Small intestine (tissue), 7 donors: ENCODE data around the gene ETFA. TPM values are rescaled to one million over a fixed set of nuclear protein-coding genes. Genes with fewer than 3 reads are reported as not detected.

Source experiments
- DNase-seq, 2 donors: peaks; one replicate each; pipeline versions ENCODE4 v3.0.0 to v3.0.0-alpha.2; 2013
- FAIRE-seq: peaks from 2 replicates; lab custom pipeline; 2012; peaks lifted over from hg19 to GRCh38; lab: Jason Lieb, UNC
- H3K27ac ChIP-seq, 3 donors: one replicate each; pipeline ENCODE4 v1.5.1; 2013; ENCODE audit warnings: low read length in 2 of 3, mild to moderate bottlenecking in 2 of 3, control low read depth in 1 of 3, inconsistent platforms in 1 of 3, low read depth in 1 of 3, moderate library complexity in 1 of 3
- H3K27me3 ChIP-seq, 3 donors: one replicate each; pipeline ENCODE4 v1.6.1; 2013; ENCODE audit warnings: low read length in 3 of 3, inconsistent platforms in 1 of 3; ENCODE audit not compliant: control insufficient read depth in 3 of 3, insufficient read depth in 3 of 3
- H3K36me3 ChIP-seq, 3 donors: one replicate each; pipeline ENCODE4 v1.6.1; 2013; ENCODE audit warnings: low read length in 3 of 3, inconsistent platforms in 1 of 3, low read depth in 1 of 3, mild to moderate bottlenecking in 1 of 3, moderate library complexity in 1 of 3; ENCODE audit not compliant: control insufficient read depth in 3 of 3, insufficient read depth in 2 of 3
- H3K4me1 ChIP-seq, 3 donors: one replicate each; pipeline ENCODE4 v1.6.1; 2013; ENCODE audit warnings: low read length in 2 of 3, inconsistent platforms in 1 of 3, low read depth in 1 of 3, mild to moderate bottlenecking in 1 of 3, moderate library complexity in 1 of 3; ENCODE audit not compliant: control insufficient read depth in 3 of 3, insufficient read depth in 2 of 3
- H3K4me3 ChIP-seq, 3 donors: one replicate each; pipeline ENCODE4 v1.5.1; 2013; ENCODE audit warnings: low read length in 3 of 3, control low read depth in 1 of 3, inconsistent platforms in 1 of 3, low read depth in 1 of 3, mild to moderate bottlenecking in 1 of 3, moderate library complexity in 1 of 3
- H3K9me3 ChIP-seq, 2 donors: one replicate each; pipeline ENCODE4 v1.6.1; 2013; ENCODE audit warnings: low read depth in 1 of 2, low read length in 1 of 2; ENCODE audit not compliant: control insufficient read depth in 2 of 2, insufficient read depth in 1 of 2
- whole genome bisulfite sequencing, 3 donors: extraction: QIAGEN DNeasy Blood & Tissue Kit; methylation state at CpG; one replicate each; pipeline ENCODE4 v1.1.7; 2013; 5-methylcytosine and 5-hydroxymethylcytosine counted together
- polyA plus RNA-seq, 4 donors: library from polyadenylated mRNA; stranded (reverse) in 3 of 4; unstranded in 1 of 4; fragments of 200-250 nt in 3 of 4; fragments of 120-200 nt in 1 of 4; gene quantifications; one replicate each; pipeline versions ENCODE4 v1.2.1 to v1.2.3, GENCODE V29; 2013
- donor health status: healthy with polysubstance abuse.
- donor health status: control.
- donor health status: control.
- donor health status: Bipolar disorder and iron deficiency.
- donor health status: healthy.

The ETFA gene
- polyA plus RNA-seq, 4 donors, result 184 to 346 (median 213) TPM

DNA sequence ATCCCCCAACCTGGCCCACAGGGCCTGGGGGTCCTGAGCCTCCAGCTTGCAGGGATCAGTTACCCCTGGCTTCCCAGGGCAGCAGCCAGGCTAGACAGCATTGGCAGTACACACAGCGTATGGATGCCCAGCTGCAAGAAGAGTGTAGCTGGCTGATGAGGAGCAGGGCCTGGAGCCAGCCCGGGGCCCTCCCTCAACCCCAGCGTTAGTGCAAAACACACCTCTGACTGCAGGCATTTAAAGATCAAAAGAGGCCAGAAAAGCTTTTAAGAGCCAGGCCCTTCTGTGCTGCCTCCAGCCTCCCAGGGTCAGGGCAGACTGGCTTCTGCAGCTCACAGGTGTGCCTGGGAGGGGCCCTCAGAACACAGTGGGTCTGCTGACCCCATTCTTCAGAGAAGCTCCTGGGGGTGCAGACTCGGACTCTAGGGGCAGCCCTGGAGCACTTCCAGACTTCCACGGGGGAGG, 110.6 kb downstream of the ETFA start:
- no peak overlapping the region for H3K27ac ChIP-seq
- H3K27me3 ChIP-seq, result no peaks in the 10 kb centered on the region
- no peaks in the 10 kb centered on the region for H3K9me3 ChIP-seq
- H3K4me1 ChIP-seq, result peaks cover 0 to 9% (median 4%) of the 10 kb centered on the region in 3 donors
- FAIRE-seq (no peak), DNase-seq (no peak)
- H3K36me3 ChIP-seq, result peaks cover 0 to 30% (median 2%) of the 10 kb centered on the region in 3 donors
- 57 to 72% (median 64%) methylated on average over 5 of the region's 5 CpGs for WGBS, 3 donors
- no peak overlapping the region for H3K4me3 ChIP-seq

DNA sequence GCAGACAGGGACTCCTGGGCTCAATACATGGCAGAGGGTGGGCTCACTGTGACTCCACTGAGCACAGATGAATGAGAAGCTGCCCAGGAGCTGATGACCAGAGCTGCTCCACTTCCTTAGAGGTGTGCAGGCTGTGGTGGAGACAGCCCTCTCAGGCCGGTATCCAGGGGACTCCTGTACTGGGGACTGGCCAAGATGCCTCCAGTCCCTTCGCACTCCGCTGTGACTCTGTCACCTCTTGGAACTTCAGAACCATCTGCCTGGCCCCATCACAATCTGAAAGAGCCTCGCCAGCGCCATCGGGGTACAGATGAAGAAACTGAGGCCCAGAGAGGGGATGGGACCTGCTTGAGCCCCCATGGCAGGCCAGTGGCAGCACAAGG, 111.2 kb downstream of the ETFA start:
- no peak for FAIRE-seq
- Histone ChIP-seq H3K27me3 (no peaks in the 10 kb centered on the region), H3K4me1 (peaks cover 0 to 9% (median 4%) of the 10 kb centered on the region in 3 donors), H3K27ac (no peak overlapping the region), H3K36me3 (peaks cover 0 to 27% (median 2%) of the 10 kb centered on the region in 3 donors), H3K9me3 (no peaks in the 10 kb centered on the region), H3K4me3 (no peak overlapping the region)
- 96 to 98% (median 96%) methylated on average over 6 of the region's 6 CpGs for whole genome bisulfite sequencing, 3 donors
- no peak for DNase-seq

DNA sequence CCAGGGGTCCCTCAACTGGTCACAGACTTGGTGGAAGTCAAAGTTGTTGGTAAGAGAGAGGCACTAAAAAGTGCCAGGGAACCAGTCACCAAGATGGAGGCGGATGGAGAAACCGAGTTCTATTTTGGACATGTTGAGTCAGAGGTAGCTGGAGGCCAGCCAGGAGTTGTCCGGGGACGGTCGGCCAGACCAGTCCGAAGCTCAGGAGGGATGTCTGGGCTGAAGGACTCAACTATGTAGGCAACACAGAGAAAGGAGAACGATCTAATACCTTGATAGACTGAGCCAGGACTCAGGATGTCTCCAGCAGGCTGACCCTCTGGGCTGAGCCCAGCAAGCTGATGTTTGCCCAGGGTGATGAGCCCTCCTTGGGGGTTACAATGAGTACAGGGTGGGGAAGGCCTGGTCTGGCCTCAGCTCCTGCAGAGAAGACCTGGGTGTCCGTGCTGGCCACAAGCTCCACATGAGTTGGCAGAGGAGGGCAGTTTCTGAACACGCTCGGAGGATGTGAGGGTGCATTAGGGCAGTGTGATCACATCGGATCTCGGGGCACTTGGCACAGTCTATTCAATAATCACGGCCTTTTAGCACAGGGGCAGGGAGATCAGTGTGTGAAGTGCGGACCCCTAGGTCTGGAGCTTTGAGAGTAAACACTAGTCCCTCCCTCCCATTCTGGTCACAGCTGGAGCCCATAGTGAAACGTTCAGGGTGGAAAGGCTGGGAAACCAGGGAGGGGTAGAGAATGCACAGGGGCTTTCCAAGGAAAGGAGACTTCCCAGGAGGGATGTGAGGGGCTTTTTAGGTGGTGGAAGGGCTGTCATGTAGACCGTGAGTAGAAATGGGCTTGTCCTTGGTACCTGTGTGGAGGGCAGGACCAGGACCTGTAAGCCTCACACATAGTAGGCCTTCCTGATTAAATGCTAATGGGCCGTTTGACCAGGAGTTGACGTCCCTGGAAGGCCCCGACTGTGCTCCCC, 111.9 kb downstream of the ETFA start:
- Histone ChIP-seq H3K27ac (peak overlapping the region in 1 of 3 donors; percentile 4), H3K27me3 (no peaks in the 10 kb centered on the region), H3K4me3 (no peak overlapping the region), H3K4me1 (peaks cover 0 to 9% (median 4%) of the 10 kb centered on the region in 3 donors), H3K36me3 (peaks cover 0 to 23% (median 2%) of the 10 kb centered on the region in 3 donors), H3K9me3 (no peaks in the 10 kb centered on the region)
- no peak for FAIRE-seq
- DNase-seq, result no peak
- 77 to 81% (median 81%) methylated on average over 19 of the region's 19 CpGs for WGBS, 3 donors

DNA sequence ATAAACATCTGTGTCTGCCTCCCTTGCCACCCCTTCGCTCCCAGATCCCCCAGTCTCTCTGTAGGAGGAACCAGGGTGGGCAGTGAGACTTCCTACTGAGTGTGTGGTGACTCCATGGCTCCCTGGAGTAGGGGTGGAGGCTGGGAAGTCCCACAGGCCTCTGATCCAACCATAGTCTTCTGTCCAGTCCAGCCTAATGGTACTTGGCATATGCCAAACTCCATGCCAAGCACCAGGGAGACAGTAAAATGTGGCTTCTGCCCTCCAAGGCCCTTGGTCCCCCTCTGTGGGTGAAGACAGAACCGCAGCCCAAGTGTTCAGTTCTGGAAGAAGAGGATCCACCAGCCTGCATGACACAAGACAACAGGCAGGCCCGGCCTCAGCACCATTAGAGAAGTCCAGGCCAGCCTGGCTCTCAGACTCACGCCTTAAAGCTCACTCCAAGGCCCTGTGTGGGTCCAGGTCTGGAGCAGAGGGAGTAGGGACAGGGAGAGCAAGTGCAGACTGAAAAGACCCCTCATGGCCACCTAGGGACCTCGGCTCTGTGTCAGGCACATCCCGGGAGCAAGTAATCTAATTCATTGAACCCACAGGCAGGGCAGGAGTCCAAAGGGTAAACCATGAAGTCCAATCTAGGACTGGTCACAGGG, 112.7 kb downstream of the ETFA start:
- Histone ChIP-seq H3K27ac (no peak overlapping the region), H3K9me3 (no peaks in the 10 kb centered on the region), H3K27me3 (no peaks in the 10 kb centered on the region), H3K4me1 (peaks cover 0 to 9% (median 4%) of the 10 kb centered on the region in 3 donors), H3K4me3 (no peak overlapping the region), H3K36me3 (peaks cover 0 to 16% (median 2%) of the 10 kb centered on the region in 3 donors)
- DNase-seq (no peak), FAIRE-seq (no peak)
- WGBS, 3 donors, result 79 to 92% (median 85%) methylated on average over 6 of the region's 6 CpGs

- FAIRE-seq (no peak), DNase-seq (peak in 1 of 2 donors; percentile 27)
- whole genome bisulfite sequencing, 3 donors, result 66 to 82% (median 77%) methylated on average over 8 of the region's 8 CpGs
- H3K4me1 ChIP-seq, result peaks cover 0 to 9% (median 4%) of the 10 kb centered on the region in 3 donors
- H3K4me3 ChIP-seq, result no peak overlapping the region
- no peak overlapping the region for H3K27ac ChIP-seq
- H3K27me3 ChIP-seq, result peaks cover 0 to under 1% (median 0%) of the 10 kb centered on the region in 3 donors
- H3K9me3 ChIP-seq, result no peaks in the 10 kb centered on the region
- H3K36me3 ChIP-seq, result peaks cover 0 to 9% (median 2%) of the 10 kb centered on the region in 3 donors
These were observed 113.4 kb downstream of the ETFA start for GRCh38 chr15:76197703-76198455.

GRCh38 chr15:76196269-76197231, 114.7 kb downstream of the ETFA start:
- 35 to 55% (median 47%) methylated on average over 17 to 18 of the region's 18 CpGs for WGBS, 3 donors
- Histone ChIP-seq H3K27me3 (peaks cover 0 to 10% (median 0%) of the 10 kb centered on the region in 3 donors), H3K4me3 (no peak overlapping the region), H3K36me3 (peaks cover 0 to 2% (median 0%) of the 10 kb centered on the region in 3 donors), H3K27ac (peak overlapping the region in 2 of 3 donors; percentile 27 to 36), H3K9me3 (no peaks in the 10 kb centered on the region), H3K4me1 (peaks cover 0 to 9% (median 4%) of the 10 kb centered on the region in 3 donors)
- DNase-seq (peak; percentile 59 to 65), FAIRE-seq (no peak)

DNA sequence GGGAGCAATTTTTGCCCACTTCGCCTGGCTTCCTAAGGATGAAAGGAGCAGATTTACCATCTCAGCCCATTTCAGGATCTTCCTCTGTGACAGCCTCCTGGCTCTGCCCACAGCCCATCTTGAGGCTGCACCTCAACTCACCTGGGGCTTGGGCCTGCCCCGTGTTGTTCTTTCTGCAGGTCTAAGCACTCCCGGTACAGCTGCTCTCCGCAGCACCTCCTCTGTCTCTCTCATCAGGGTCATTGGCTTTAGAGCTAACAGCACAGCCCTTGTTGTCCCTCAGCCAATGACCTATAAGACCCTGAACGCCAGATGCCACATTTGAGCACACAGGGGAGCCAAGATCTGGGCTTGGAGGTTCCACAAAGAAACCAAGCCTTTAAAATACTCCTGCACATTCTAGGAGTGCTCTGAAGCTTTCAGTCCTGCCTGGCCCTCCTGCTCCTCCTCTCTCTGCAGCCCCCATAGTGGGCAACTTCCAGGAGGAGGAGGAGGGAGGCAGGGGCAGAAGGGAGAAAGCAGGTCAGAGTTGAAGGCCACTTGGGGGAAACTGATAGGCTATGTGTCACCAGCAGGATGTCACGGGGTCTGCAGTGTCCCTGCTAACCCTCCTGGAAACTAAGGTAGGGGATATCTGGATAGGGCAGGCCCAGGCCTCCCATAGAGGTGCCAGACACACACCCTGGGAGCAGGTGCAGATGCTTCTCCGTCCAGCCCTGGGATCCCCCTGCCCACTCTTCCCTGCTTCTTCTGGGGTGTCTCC, 115.6 kb downstream of the ETFA start:
- H3K36me3 ChIP-seq, result peaks cover 0 to 2% (median 0%) of the 10 kb centered on the region in 3 donors
- no peak overlapping the region for H3K4me3 ChIP-seq
- peaks cover 0 to 15% (median 0%) of the 10 kb centered on the region in 3 donors for H3K27me3 ChIP-seq
- DNase-seq, result no peak
- H3K27ac ChIP-seq, result no peak overlapping the region
- WGBS, 3 donors, result 89 to 95% (median 91%) methylated on average over 7 of the region's 7 CpGs
- FAIRE-seq, result no peak
- peaks cover 0 to 12% (median 4%) of the 10 kb centered on the region in 3 donors for H3K4me1 ChIP-seq
- no peaks in the 10 kb centered on the region for H3K9me3 ChIP-seq
